GM12873 (cell line): Measurements from ENCODE around the gene PRPF38A.

ENCODE experiments used
- CTCF ChIP-seq: IDR thresholded peaks from 2 replicates; pipeline ENCODE4 v1.5.1; 2012; ENCODE audit warnings: low read depth, mild to moderate bottlenecking, moderate library complexity, low read length, control low read depth; ENCODE audit not compliant: insufficient read depth; ENCODE audit errors: missing control alignments

The PRPF38A gene

GRCh38 chr1:52423771-52424170 is 19.4 kb downstream of the PRPF38A start:
- TF ChIP-seq CTCF: no peak

DNA sequence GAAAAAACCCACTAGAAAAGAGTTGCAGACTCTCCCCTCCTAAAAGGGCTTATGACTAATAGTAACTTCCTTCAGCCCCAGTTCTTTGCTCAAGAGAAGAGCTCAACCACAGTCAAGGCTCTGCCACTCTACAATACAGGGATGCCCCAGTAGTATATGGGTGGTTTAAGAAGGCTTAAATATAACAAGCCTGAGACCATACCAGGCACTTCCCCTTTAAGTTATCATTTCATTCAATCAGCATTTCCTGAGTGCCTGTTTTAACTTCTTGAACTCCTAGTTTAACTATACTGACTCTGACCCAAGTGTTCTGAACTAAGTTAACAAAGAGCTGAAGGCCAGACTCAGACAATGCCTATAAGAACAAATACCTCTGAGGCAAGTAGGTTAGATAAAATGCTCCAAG is 19.8 kb downstream of the PRPF38A start:
- no peak for TF ChIP-seq CTCF

- TF ChIP-seq CTCF: no peak
Observed at GRCh38 chr1:52424813-52425212, 20.4 kb downstream of the PRPF38A start.

DNA sequence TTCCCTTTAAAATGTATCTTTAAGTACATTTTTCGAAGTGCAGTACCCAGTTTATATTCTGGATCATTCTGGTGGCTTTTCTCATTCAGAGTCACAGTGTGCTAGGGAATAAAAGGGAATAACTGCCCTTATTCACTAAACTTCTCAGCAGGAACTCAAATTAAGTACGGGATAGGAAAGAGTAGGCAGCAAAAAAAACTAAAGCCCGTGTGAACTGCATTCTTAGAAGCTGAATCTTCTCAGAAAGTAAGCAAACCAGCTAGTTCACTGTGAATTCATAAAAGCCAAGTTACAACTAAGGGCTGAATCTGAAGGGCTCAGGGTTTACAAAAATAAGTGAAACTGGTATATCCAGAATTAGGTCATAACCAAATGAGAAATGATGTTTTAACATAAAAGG is 22.0 kb downstream of the PRPF38A start:
- no peak for TF ChIP-seq CTCF

- no peak for TF ChIP-seq CTCF
Observed at GRCh38 chr1:52427152-52427551, 22.8 kb downstream of the PRPF38A start.

DNA sequence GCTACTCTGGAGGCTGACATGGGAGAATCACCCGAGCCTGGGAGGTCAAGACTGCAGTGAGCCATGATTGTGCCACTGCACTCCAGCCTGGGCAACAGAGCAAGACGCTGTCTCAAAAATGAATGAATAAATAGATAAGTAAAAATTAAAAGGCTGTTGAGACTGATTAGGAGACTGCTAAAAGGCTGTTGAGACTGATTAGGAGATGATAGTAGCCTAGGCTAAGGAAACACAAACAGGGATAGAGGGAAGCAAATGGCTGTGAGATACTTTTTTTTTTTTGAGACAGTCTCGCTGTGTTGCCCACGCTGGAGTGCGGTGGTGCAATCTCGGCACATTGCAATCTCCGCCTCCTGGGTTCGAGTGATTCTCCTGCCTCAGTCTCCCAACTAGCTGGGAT is 28.4 kb downstream of the PRPF38A start:
- no peak for TF ChIP-seq CTCF

- TF ChIP-seq CTCF: no peak
Observed at GRCh38 chr1:52435211-52435610, 30.8 kb downstream of the PRPF38A start.
